ENCODE results near the gene TYMP. TPM values are rescaled to one million over a fixed set of nuclear protein-coding genes. Genes with fewer than 3 reads are reported as not detected.

The TYMP gene
- total RNA-seq, 1 experiment from 2014 or later: 5.9 TPM

- no peak overlapping the region for H2AFZ ChIP-seq
- BruUV-seq (replicated peaks): no TSS peak
- DNase-seq: no peak
- H3K36me3 ChIP-seq (ENCODE audit: low read depth): no peaks in the 10 kb centered on the region
- no peak overlapping the region for H3K4me2 ChIP-seq
- no peaks in the 10 kb centered on the region for H3K27me3 ChIP-seq (ENCODE audit: insufficient read depth, low read depth)
- H3K79me2 ChIP-seq (ENCODE audit: low read depth): no peaks in the 10 kb centered on the region
- ChIA-PET POLR2A (ENCODE audit: unreplicated experiment) (no interaction called here), CTCF (interaction anchor here (0.6 kb wide), 1 partner anchor 580 kb away, joined by 5 read pairs; no protein-coding TSS in a partner anchor)
- H4K20me1 ChIP-seq (ENCODE audit: insufficient read depth): no peaks in the 10 kb centered on the region
- intact Hi-C loops (cut with micrococcal nuclease; ENCODE audit: unreplicated experiment): no loop called here
- no peak overlapping the region for H3K4me3 ChIP-seq
- H3K4me1 ChIP-seq (replicated peaks; ENCODE audit: insufficient read depth): peaks cover 36% of the 10 kb centered on the region
- TF ChIP-seq CTCF (conservative IDR thresholded peaks at IDR 0.05) (no peak), EZH2 (IDR thresholded peaks at IDR 0.05; ENCODE audit: low read depth) (no peak)
- no peaks in the 10 kb centered on the region for H3K9me2 ChIP-seq (ENCODE audit: insufficient read depth)
- peaks cover 27% of the 10 kb centered on the region for H3F3A ChIP-seq (ENCODE audit: insufficient read depth, low read depth)
- no peak overlapping the region for H3K27ac ChIP-seq
- H3K9me3 ChIP-seq (ENCODE audit: insufficient read depth, low read depth): no peaks in the 10 kb centered on the region
These were observed 17.6 kb upstream of the TYMP start for GRCh38 chr22:50547263-50547985.

- H3K4me2 ChIP-seq: peak overlapping the region; percentile 71
- intact Hi-C loops (cut with micrococcal nuclease; ENCODE audit: unreplicated experiment): no loop called here
- POLR2A ChIA-PET (ENCODE audit: unreplicated experiment): no interaction called here
These were observed 16.8 kb upstream of the TYMP start for GRCh38 chr22:50546326-50547262.

More at GRCh38 chr22:50546326-50547262, 16.8 kb upstream of the TYMP start:
- Histone ChIP-seq H3K9me3 (ENCODE audit: insufficient read depth, low read depth) (no peaks in the 10 kb centered on the region), H3K27ac (peak overlapping the region; percentile 75), H3K27me3 (ENCODE audit: insufficient read depth, low read depth) (no peaks in the 10 kb centered on the region), H3K4me1 (replicated peaks; ENCODE audit: insufficient read depth) (peaks cover 44% of the 10 kb centered on the region), H3K9me2 (ENCODE audit: insufficient read depth) (no peaks in the 10 kb centered on the region), H2AFZ (no peak overlapping the region), H3F3A (ENCODE audit: insufficient read depth, low read depth) (peaks cover 35% of the 10 kb centered on the region), H3K4me3 (peak overlapping the region; percentile 22; the same call in 1 of the 2 replicates), H4K20me1 (ENCODE audit: insufficient read depth) (no peaks in the 10 kb centered on the region), H3K36me3 (ENCODE audit: low read depth) (no peaks in the 10 kb centered on the region), H3K79me2 (ENCODE audit: low read depth) (no peaks in the 10 kb centered on the region)
- BruUV-seq (replicated peaks): no TSS peak
- CTCF ChIA-PET: interaction anchor here (1.4 kb wide), 1 partner anchor 16 kb away, joined by 5 read pairs; the partner anchor contains the start of gene SYCE3
- peak in 1 of 2 experiments; percentile 23 for DNase-seq
- TF ChIP-seq CTCF (conservative IDR thresholded peaks at IDR 0.05) (no peak), EZH2 (IDR thresholded peaks at IDR 0.05; ENCODE audit: low read depth) (no peak)
